GM10248 (cell line): ENCODE results near the gene HOXA1.

Source experiments
- CTCF ChIA-PET: fragments of 300-600 bp; sonication (Branson Sonifier 250); formaldehyde crosslinking; extraction: SDS; loops from one replicate; lab custom pipeline; 2021; ENCODE audit warnings: antibody characterized with exemption; lab: Yijun Ruan, JAX
- POLR2A ChIA-PET: fragments of 350-650 bp; sonication (Branson Sonifier 250); formaldehyde crosslinking; extraction: SDS; loops from one replicate; lab custom pipeline; 2020; ENCODE audit warnings: antibody characterized with exemption; lab: Yijun Ruan, JAX
- DNase-seq: peaks from one replicate; pipeline ENCODE4 v3.0.0; 2012; ENCODE audit errors: extremely low spot score
- TF ChIP-seq, protein P1 (sequence below): IDR thresholded peaks from 2 replicates; pipeline ENCODE4 v1.5.1; 2012; ENCODE audit warnings: mild to moderate bottlenecking, low read depth; ENCODE audit errors: extremely low read depth, missing control alignments, control extremely low read depth

HOXA1 gene

DNA sequence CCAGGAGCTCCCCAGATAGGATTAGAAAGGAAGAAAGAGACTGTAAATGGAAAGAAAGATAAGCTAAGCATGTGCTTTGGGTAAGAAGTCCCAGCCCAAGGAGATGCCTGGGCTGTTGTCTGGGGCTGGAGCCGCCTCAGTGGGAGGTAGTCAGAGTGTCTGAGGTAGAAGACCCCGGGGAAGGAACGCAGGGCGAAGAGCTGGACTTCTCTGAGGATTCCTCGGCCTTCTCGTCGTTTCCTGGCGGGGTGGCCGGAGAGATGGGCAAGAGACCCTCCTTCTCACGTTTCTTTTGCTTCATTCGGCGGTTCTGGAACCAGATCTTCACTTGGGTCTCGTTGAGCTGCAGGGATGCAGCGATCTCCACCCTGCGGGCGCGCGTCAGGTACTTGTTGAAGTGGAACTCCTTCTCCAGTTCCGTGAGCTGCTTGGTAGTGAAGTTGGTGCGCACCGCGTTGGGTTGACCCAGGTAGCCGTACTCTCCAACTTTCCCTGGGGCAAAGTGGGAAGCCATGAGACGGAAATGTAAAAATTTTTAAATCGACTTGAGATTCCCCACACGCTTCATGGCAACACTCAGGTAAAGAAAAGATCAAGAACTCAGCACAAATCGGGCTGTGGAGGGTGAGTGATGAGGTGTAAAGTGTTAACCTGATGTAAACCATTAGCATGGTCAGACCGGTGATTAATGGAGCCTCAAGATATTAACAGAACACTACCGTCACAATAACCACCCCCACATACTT lies 1.3 kb downstream of the HOXA1 start:
- DNase-seq = no peak
- TF ChIP-seq, protein P1, sequence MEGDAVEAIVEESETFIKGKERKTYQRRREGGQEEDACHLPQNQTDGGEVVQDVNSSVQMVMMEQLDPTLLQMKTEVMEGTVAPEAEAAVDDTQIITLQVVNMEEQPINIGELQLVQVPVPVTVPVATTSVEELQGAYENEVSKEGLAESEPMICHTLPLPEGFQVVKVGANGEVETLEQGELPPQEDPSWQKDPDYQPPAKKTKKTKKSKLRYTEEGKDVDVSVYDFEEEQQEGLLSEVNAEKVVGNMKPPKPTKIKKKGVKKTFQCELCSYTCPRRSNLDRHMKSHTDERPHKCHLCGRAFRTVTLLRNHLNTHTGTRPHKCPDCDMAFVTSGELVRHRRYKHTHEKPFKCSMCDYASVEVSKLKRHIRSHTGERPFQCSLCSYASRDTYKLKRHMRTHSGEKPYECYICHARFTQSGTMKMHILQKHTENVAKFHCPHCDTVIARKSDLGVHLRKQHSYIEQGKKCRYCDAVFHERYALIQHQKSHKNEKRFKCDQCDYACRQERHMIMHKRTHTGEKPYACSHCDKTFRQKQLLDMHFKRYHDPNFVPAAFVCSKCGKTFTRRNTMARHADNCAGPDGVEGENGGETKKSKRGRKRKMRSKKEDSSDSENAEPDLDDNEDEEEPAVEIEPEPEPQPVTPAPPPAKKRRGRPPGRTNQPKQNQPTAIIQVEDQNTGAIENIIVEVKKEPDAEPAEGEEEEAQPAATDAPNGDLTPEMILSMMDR = no peak
- ChIA-PET CTCF (interaction anchor here (0.6 to 2.6 kb wide), 4 partner anchors 10 to 56 kb away, joined by 3 to 13 read pairs (median 6); no protein-coding TSS in a partner anchor), POLR2A (no interaction called here)

DNA sequence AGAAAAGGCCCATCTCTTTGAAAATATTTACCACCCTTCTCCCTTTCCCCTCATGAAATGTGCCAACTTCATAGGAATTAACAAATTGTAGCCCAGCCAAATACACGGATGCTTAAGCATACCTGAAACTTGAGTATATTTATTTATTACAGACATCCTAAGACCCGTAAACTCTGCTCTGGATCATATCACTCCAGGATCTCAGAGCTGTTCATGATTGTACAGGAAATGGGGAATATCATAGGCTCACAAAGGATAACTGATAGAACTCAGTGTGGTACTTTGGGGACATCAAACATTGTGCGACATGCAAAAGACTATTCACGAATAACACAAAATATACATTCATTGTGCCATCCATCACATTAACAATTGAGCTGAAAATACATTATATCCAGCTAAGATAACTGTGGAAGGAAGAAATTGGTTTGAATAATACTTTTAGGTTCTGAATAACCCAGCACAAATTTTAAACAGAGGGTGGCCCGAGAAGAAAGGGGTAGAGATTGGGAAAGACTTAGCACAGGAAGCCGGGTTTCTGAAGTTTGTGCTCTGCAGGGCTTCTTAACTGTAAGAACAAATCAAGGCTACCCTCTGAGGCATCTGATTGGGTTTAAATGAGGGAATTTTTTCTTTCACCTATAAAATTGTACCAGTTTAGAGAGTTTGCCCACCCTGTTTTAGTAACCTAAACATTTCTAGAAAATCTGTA lies 2.5 kb downstream of the HOXA1 start:
- ChIA-PET POLR2A (interaction anchor here (0.6 kb wide), 1 partner anchor 224 kb away, joined by 4 read pairs; no protein-coding TSS in a partner anchor), CTCF (interaction anchor here (0.8 to 2.6 kb wide), 6 partner anchors 9 to 426 kb away, joined by 3 to 13 read pairs (median 5); no protein-coding TSS in a partner anchor)
- DNase-seq = no peak
- TF ChIP-seq, protein P1 = no peak

GRCh38 chr7:27092819-27093110 lies 3.0 kb downstream of the HOXA1 start:
- POLR2A ChIA-PET = no interaction called here
- CTCF ChIA-PET = interaction anchor here (0.8 to 2.6 kb wide), 5 partner anchors 9 to 425 kb away, joined by 3 to 13 read pairs (median 6); no protein-coding TSS in a partner anchor
- no peak for DNase-seq
- TF ChIP-seq, protein P1 = no peak

DNA sequence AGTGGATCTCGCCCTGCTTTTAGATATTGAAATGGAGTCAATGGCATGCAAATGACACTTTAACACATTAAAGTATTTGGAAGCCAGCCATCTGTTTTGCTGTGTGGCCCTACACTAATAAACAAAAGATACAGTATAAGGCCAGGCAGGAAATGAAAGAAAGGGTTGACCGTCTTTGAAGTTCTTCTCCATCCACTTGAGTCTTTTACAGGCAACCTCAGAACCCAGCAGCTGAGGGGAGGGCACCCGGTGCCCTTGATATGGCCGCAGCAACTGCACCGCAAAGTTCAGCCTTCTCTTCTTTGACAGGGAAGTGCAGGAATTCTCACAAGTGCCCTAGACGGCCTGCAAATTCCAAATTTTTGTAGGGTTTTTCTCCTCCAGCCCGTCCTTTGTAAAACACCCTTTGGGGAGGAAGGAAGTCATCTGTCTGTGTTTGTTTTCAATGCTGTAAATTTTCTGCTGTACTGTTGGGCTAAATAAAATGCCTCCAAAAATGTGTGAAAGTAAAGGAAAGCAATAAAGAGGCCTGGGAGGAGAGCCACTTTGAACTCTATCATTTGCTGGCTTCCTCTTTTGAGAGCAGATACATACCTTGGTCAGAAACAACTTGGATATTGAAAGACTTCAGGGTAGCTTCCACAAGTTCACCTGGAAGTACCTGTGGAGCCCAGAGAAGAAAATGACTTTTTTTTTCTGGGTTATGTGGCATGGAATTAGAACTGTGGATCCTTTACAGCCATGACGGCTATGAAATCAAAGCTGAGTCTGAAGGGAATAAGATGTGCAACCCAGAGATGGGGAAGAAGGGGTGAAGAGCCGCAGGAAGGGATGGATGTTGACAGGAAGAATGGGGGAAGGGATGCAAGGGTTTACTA lies 3.6 kb downstream of the HOXA1 start:
- DNase-seq = no peak
- POLR2A ChIA-PET = no interaction called here
- CTCF ChIA-PET = interaction anchor here (0.9 to 2.6 kb wide), 4 partner anchors 8 to 67 kb away, joined by 3 to 13 read pairs (median 7); no protein-coding TSS in a partner anchor
- TF ChIP-seq, protein P1 = no peak

DNA sequence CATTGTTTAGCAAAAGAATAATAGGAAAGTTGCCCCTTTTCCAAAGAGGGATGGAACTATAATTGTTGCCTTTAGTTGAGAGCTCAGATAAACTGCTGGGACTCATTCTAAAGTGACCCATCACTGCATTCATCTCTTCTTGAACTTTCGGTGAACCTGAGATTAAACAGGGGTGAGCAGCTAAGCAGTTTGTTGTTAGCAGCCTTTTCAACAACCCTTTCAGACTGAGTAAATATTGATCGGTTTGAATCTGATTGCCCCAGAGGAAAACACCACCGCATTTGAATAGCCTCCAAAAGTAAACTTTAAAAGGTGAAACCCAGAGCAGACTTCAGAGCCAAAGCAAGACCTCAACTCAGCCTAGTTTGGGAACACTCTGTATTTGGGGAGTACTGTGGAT lies 4.7 kb downstream of the HOXA1 start:
- ChIA-PET POLR2A (no interaction called here), CTCF (no interaction called here)
- DNase-seq = no peak
- TF ChIP-seq, protein P1 = no peak
